Stimulated activated CD8-positive, alpha-beta memory T cell treated with anti-CD3 and anti-CD28 coated beads, Interleukin-7, amount 100 ng/mL, for 24 hours (primary cell): ENCODE results near the gene STK40.

Experiments used
- DNase-seq: peaks from one replicate; pipeline ENCODE4 v3.0.0-alpha.2; 2020; ENCODE audit warnings: low read depth

Gene STK40

DNA sequence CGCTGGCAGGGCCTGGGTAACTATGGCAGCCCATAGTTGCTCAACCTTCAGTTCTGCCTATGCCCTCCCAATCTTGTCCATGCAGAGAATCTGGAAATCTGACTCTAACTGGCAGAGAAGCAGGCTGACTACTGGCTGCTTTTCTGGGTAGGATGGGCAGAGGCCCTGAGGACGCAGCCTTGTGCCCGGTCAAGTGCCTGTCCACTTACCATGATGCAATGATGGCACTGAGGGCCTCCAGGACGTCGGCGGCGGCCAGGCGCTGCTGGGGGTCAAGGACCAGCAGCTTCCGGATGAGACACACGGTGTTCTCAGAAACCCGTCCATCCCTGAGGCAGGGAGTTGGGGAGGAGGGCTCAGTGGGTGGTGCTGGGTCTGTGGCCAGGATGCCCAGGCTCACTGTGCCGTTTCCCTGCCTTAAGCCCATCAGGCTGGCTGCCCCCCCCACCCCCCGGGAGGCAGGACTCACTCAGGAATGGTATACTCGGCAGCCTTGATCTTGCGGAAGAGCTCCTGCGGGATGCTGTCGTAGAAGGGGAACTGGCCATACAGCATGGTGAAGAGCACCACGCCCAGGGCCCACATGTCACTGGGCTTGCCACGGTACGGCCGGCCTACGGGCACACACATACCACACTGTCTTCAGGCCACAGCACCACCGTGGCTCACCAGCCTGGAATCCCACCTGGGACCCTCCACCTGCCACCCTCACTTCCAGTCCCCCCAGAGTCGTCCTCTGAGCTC, 41.9 kb downstream of the STK40 start:
- no peak for DNase-seq

DNA sequence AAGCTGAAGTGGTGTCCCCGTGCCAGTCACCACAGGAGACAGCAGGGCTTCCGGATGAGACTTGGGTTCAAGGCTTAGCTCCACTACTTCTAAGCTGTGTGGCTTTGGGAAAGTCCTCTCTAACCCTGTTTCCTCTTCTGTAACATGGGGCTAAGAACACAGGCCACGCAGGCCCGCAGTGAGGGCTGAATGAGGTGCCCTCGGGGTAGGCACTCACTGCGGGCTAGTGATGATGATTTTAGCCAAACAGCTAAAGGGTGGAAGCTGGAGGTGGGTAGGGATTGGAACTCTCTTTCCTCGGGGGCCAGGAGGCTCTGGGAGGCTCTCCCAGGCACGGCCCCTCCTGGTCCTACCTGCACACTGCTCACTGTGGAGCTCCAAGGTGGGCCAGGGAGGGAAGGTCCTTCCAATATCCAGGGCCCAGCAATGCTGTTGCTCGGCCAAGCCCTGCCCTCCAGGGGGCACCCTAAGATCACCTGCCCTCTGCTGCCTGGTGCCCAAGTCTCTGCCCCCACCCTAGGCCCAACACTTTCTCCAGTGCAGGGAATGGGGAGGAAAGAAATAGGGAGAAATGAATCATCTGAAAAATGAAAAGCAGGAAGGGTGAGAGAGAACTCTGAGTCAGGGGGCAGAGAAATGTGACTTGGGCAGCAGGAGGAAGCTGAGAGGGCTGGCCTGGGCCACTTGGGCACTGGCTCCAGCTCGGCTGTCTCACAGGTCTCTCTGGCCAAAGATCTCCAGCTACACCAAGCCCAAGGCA, 43.1 kb downstream of the STK40 start:
- DNase-seq = no peak

DNA sequence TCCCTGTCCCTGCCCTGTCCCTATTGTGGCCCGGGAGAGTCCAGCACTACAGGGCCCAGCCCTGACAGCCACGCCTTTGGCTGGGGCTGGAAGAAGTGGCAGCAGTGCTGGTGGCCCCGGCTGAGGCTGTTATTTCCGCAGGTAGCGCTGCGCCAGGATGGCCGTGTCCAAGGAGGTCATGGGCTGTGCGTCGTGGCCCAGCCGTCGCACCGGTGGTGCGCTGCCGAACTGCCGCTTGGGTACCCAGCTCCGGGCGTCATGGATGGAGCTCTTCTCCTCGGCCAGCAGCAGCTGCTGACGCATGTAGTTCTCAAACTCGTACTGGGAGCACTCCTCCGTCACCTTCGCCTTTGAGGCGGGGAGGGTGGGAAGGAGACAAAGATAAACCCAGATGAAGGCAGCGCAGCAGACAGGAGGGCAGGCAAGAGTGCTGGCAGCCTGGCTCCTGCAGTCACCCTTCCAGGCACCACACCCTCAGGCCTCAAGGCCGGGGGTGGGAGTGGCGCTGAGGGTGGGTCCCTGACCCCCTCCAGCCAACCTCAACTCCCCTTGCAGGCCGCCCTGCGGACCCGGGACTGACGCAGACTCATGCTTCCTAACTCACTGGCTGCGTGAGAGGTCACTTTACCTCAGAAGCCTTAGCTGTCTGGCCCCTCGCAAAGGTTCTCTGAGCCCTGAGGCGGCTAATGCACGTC, 44.0 kb downstream of the STK40 start:
- no peak for DNase-seq

DNA sequence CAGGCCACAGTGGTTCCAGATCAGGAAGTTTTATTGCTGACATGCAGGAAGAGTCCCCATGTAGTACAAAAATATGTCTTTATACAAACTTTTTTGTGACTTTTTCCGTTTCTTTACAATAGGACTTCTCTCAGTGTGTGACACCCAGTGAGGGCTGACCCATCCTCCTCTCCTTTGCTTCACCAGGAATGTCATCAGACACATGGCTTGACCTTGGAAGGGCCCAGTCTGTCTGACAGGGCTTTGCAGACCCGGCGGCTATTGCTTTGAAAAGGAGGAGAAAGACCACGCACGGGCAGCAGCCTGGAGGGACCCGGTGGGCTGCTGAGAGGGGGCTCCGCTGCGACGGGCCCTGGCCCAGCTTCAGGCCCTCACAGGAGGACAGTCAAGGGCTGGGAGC, 46.1 kb downstream of the STK40 start:
- no peak for DNase-seq

DNA sequence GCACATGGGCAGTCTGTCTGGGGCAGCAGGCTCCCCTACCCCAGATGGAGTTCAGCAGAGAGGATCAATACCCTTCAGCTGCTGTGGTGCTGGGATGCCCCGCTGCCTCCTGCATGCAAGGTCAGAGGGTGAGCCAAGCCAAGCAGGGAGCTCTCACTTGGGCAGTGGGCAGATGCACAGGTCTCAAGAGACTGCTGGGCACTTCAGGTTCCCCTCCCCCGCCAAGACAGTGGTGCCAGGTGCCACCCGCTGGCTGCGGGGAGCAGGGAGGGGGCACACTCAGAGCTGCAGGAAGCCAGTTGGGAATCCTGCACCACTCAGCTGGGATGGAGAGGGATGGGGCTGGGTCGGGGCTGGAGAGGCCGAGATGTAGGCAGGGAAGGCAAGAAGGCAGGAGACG, 46.5 kb downstream of the STK40 start:
- DNase-seq = no peak

DNA sequence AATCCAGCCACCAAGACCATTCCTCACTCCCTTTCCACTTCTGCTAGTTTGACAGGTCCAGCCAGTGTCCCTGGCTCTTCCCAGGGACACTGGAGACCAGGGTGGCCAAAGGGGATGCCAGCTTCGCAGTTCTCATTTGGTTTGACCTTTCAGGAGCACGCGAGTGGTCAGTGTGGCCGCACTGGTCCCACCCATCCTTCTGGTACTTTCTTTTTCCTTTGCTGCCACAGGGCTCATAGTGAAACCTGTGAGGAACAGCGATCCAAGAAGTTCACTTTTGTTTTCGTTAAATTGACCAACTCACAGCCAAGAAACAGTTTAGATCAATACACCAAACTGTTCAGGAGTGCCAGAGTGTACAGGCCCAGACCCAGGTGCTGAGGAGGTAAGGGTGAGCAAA, 47.9 kb downstream of the STK40 start:
- no peak for DNase-seq

DNA sequence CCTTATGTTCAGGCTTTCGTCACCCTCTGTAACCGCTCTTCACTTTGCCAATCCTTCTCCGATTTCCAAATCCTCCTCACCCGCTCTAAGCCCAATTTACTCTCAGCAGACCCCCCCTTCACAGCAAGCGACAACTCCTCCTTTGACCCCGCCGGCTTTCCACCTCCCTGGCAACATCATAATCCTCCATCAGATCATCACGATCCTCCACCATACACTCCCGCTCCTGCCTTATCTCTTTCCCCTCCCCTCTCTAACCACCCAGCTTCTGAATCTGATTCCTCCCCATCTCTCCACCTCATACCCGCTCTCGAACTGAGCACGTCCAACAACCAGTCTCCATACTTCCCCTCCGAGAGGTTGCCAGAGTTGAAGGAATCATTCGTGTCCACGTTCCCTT, 54.8 kb downstream of the STK40 start:
- no peak for DNase-seq

DNA sequence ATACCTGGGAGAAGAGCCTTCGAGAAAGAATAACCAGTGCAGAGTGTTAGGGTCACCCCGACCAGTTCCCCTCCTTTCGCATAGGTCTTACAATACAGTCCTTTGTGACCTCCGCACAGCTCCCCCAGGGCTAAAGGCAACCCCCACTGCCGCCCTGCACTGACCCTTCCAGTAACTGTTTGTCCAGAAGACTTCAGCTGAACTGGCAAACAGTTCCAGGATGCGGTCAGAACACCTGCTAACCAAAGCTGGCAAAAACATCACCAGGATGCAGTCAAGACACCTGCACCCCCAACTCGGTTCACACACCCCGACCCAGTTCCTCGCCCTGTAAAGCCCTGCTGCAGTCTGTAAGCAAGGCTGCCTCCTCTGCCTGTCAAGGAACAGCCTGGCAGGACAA, 55.9 kb downstream of the STK40 start:
- no peak for DNase-seq

DNA sequence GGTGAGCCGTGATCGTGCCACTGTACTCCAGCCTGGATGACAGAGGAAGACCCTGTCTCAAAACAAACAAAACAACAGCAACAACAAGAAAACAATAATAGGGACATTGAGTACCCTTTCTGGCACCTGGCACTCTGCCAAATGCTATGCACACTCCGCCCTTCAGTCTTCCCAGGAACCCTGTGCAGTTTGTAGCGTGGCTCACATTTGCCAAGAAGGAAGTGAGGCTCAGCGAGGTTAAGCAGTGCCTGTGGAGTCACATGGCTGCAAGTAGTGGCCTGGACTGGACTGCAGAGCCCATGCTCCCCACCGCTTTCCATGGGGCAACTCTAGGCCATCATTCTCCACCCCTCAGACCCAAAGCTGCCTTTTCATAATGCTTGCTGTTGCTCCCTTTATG, 57.0 kb downstream of the STK40 start:
- no peak for DNase-seq

DNA sequence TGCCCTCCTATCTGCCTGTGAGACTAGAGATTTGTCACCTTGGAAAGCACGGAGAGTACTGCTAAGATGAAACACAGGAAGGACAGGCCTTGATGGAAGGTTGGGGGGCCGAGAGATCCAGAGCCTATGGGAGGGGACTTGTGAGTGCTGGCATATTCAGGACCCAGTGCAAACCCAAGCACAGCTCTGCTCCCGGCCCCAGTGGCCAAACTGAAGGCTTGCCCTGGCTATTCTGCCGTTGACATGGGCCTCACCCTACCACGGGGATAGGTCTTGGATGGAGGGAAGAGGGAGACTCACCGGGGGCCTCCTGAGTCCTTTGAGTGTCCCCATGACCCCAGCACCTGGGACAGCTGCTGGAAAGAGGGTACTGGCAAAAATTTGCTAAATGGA, 57.6 kb downstream of the STK40 start:
- no peak for DNase-seq

DNA sequence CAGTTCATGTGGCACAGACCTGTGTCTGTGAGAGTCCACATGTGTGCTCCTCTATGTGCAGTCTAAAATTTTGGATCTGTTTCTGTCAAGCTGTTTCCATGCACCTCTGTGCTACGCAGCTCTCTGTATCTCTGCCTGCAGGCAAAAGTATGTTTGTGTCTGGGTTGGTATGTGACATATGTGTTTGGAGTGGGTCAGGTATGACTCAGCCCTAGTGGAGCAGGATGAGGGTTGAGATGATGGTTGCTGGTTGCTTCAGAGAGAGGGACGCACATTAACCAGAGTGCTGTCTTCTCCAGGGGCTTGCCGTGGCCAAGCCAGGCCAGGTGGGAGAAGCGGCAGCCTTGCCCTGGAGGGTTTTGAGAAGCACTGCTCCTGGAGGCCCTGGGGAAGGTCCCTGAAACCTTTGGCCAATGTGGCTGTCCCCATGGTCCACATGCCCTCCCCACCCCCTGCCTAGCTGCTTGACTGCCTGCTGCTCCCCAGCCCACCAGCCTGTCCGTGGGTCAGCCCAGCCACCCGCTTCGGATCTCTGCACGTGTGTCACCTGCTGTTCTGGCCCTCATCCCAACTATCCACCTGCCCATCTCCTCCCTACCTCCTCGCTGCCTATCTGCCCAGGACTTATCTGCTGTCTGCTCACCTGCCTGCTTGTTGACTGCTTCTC, 58.2 kb downstream of the STK40 start:
- DNase-seq = no peak

DNA sequence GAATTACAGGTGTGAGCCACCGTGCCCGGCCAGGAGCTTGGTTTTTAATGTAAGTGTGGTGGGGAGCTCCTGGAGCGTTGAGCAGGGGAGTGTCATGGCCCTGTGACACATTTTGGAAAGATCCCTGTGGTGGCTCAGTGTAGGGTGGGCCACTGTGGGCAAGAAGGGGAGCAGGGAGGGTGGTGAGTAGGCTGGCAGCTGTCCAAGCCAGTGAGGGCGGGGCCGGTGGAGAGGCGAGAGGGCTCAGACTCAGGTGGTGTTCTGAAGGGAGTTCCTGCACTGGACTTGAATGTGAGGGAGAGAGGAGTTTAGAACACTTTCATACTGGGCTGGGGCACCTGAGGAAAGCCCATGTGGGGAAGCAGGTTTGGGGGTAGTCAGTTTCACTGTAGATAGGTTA, 59.2 kb downstream of the STK40 start:
- DNase-seq = no peak

DNA sequence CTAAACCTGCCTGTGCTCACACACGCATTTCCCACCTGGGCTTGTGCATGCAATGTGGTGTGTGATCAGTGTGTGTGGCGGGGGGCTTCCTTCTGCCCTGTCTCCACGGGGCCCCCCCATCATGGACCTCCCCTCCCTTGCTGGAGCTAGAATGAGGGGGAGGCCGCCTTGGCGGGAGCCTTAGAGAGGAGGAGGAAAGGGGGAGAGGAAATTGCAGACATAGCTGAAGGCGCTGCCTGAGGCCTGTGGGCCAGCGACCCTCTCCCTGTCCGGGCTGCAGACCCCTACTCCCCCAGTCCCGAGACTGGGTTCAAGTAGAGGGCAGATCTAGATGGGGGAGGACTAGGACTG, 61.4 kb downstream of the STK40 start:
- DNase-seq = no peak

DNA sequence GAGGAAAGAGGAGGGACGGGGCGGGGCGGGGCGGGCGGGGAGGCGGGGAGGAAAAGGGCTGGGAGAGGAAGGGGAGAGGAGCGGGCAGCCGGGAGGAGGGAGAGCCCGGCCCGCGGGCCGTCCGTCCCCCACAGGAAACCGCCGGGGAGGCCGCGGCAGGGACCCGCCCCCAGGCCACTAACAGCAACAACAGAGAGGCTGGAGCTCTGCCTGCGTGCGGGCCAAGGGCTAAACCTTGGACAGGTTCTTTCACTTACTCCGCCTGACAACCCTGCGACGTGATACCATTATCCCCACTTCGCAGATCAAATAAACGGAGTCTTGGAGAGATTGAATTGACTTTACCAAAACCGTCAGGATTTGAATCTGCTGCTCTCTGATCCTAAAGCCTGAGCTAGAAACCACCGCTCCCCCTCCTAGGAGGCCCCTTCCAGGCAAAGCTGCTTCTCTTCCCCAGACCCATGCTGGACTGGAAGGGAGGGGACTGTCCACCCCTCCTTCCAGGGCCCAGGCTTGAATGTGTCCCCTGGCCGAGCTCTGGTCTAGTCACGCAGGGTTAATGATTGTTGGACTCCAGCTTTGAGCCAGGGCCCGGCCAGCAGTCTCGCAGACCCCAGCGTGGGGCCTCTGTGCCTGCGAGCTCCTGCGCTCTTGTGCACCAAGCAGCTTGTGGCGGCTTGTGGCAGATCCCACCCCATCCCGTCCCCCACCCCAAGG, 61.9 kb downstream of the STK40 start, which contains the start of gene EVA1B:
EVA1B (minus strand) TSS at position 10 of the 717 bp plus-strand sequence. CDS start 608 bp downstream, outside the sequence.
- DNase-seq = no peak

DNA sequence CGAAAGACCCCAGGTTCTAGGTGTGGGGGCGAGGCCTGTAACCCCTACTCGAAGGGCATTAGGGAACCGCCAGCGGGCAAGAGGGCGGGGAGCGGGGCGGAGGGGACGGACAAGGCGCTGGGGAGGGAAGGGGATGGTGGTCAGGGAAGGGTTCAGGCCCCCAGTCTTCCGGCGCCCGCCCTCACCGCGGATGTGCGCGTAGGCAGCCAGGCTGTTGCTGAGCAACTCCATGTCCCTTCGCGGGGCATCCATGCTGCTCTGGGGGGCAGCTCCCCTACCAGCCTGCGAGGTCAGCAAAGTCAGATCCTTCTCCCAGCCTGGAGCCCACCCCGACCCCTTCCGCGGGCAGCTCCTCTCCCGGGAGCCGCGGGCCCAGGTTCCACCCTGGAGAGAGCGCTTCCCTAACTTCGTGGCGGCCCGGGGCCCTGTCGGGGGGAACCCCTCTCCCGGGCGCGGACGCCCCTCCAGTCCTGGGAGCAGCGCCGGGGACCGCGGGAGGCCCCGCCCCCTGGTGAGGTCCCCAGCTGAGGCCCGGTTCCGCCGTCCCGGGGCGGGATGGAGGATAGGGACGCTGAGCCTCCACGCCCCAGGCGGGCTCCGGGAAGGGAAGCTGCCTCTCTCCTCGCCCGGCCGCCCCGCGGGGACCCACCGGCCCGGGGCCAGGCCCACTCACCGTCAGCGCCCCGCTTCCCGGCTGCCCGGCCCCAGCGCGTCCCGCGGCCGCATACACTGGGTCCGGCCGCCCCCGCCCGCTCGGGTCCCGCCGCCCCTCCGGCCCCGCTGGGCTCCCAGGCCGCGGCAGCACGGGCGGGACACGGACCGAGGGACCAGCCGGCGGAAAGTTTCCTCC, 62.7 kb downstream of the STK40 start:
- no peak for DNase-seq

DNA sequence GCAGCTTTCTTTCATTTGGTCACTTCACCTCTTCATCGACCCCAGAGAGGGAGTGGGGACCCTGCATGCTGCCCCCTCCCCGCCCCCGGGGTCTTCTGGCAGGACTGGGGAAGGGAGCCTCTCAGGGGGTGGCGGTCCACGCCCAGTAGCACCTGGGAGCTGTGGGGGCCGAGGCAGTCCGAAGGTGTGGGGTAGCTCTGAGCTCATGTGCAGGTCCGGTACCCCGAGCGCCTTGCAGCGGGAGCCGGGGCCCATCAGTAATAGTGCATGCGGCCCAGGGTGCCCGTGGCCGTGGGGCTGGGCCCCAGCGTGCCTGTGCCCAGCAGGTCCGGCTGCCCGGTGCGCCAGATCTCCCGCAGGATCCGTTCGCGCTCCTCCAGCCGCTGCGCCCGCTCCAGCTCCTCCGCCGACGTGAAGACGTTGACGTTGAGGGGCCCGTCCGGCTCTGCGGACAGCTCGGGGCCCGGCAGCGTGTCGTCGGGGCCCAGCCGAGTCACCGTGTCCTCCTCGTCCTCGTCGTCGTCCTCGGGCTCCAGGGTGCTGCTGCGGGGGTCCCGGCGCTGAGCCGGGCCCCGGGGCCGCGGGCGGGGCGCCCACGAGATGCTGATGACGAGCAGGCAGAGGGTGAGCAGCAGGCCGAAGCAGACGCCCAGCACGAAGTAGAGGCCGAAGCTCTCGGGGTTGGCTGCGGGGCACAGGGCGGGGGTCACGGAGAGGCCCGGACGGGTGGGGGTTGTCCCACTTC, 63.5 kb downstream of the STK40 start:
- DNase-seq = no peak

DNA sequence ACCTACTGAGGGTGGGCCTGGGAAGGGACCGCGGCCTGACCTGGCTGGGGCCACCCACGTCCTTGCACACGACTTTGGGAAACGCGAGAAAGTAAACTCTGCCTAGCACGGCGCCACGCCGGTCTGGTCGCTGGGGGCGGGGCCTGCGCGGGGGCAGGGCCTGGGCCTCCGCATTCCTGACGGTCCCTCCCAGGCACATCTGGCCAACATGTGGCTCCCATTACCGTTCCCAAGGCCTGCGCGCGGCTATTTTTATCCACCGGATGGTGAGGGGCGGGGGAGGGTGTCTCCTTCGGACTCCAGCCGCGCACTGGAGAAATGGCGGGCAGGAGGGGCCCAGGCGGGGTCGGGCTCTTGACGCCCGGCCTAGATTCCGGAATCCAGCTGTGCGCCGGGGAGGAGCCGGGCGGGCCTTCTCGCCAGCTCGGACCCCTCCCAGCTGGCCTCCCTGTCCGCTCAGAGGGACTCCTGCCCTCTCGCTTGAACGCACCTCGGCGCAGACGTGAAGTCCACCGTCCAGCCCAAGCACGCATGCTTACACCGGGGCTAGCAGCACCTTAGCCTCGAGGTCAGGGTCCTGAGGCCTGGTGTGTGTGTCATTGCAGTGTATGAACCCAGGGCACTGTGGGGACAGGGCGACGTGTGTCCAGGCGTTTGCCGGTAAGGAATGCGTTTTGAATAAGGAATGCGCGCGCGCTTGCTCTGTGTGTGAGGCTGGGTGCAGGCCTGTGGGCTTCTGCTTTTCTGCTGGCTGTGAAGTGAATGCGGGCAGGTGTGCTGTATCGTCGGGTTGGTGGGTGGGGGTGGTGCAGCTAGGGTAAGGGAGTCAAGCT, 64.4 kb downstream of the STK40 start:
- DNase-seq = no peak

DNA sequence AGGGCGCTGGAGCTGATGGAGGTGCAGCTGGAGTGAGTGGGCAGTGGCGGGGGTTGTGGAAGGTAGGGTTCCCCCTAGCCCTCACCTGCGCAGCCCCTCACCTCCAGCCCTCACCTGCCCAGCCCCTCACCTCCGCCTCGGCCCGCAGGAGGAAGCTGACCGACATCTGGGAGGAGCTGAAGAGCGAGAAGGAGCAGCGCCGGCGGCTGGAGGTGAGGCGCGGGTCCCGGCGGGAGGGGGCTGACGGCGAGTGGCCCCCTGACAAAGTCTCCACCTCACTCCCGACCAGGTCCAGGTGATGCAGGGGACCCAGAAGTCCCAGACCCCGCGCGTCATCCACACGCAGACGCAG, 65.0 kb downstream of the STK40 start:
- no peak for DNase-seq

DNA sequence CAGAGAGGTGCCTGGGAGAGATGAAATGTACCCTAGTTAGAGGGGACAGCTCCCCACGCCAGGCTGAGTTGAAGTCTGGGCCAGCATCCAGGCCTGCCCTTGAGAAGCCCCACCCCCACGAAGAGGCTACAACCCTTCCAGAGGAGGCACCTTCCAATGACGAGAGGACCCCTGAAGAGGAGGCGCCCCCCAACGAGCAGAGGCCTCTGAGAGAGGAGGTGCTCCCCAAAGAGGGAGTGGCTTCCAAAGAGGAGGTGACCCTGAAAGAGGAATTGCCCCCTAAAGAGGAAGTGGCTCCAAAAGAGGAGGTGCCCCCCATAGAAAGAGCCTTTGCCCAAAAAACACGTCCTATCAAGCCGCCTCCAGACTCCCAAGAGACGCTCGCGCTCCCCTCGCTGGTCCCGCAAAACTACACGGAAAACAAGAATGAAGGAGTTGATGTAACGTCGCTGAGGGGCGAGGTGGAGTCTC, 65.4 kb downstream of the STK40 start:
- DNase-seq = no peak
